ES-I3 (cell line): ENCODE data around the gene GAB2.
"Not testable (repeated sequence)": the region's sequence is repeated elsewhere in the genome, so short reads cannot be mapped to it uniquely, and the experiment has no call there.

ENCODE experiments used
- H3K36me3 ChIP-seq: 2 replicates; pipeline ENCODE4 v1.6.1; 2013; ENCODE audit warnings: mild to moderate bottlenecking, low read length, control low read depth, moderate library complexity; ENCODE audit not compliant: insufficient read depth
- H3K4me1 ChIP-seq: 2 replicates; pipeline ENCODE4 v1.6.1; 2013; ENCODE audit warnings: mild to moderate bottlenecking, control low read depth, low read length; ENCODE audit not compliant: insufficient read depth
- H3K9ac ChIP-seq: 2 replicates; pipeline ENCODE4 v1.6.1; 2013; ENCODE audit warnings: low read depth, mild to moderate bottlenecking, low read length, moderate library complexity
- H3K9me3 ChIP-seq: 2 replicates; pipeline ENCODE4 v1.6.1; 2013; ENCODE audit warnings: mild to moderate bottlenecking, low read length, moderate library complexity; ENCODE audit not compliant: control insufficient read depth, insufficient read depth

The GAB2 gene

GRCh38 chr11:78417175-78417887, at the start of gene GAB2:
TSS of gene GAB2 (minus strand) at chr11:78417820. CDS start at chr11:78417720, 100 bp downstream.
- Histone ChIP-seq H3K36me3 (no peaks in the 10 kb centered on the region), H3K4me1 (peaks cover 4% of the 10 kb centered on the region)

GRCh38 chr11:78467370-78467769, 49.8 kb upstream of the GAB2 start:
- no peaks in the 10 kb centered on the region for H3K4me1 ChIP-seq
- H3K9me3 ChIP-seq: no peaks in the 10 kb centered on the region
- no peak overlapping the region for H3K9ac ChIP-seq
- no peaks in the 10 kb centered on the region for H3K36me3 ChIP-seq

More at GRCh38 chr11:78417175-78417887, at the start of gene GAB2:
- peak within 1 kb of the TSS; percentile 84 for H3K9ac ChIP-seq
- H3K9me3 ChIP-seq: no peaks in the 10 kb centered on the region

- Histone ChIP-seq H3K4me1 (no peaks in the 10 kb centered on the region), H3K9ac (no peak overlapping the region), H3K9me3 (no peaks in the 10 kb centered on the region), H3K36me3 (no peaks in the 10 kb centered on the region)
These were observed 47.7 kb upstream of the GAB2 start for GRCh38 chr11:78465169-78465942.

- not testable (repeated sequence) for H3K36me3 ChIP-seq, H3K9me3 ChIP-seq, H3K9ac ChIP-seq, H3K4me1 ChIP-seq
These were observed 47.2 kb upstream of the GAB2 start for GRCh38 chr11:78464787-78465168.

GRCh38 chr11:78460471-78460870, 42.9 kb upstream of the GAB2 start:
- H3K36me3 ChIP-seq: no peaks in the 10 kb centered on the region
- H3K9me3 ChIP-seq: no peaks in the 10 kb centered on the region
- no peaks in the 10 kb centered on the region for H3K4me1 ChIP-seq
- no peak overlapping the region for H3K9ac ChIP-seq

GRCh38 chr11:78459738-78460137, 42.1 kb upstream of the GAB2 start:
- H3K9ac ChIP-seq: no peak overlapping the region
- H3K9me3 ChIP-seq: no peaks in the 10 kb centered on the region
- H3K36me3 ChIP-seq: no peaks in the 10 kb centered on the region
- no peaks in the 10 kb centered on the region for H3K4me1 ChIP-seq

GRCh38 chr11:78457448-78457847, 39.8 kb upstream of the GAB2 start:
- Histone ChIP-seq H3K36me3 (no peaks in the 10 kb centered on the region), H3K9me3 (no peaks in the 10 kb centered on the region), H3K4me1 (no peaks in the 10 kb centered on the region)

GRCh38 chr11:78453140-78453935, 35.7 kb upstream of the GAB2 start:
- H3K9ac ChIP-seq: no peak overlapping the region
- H3K9me3 ChIP-seq: no peaks in the 10 kb centered on the region
- no peaks in the 10 kb centered on the region for H3K36me3 ChIP-seq
- H3K4me1 ChIP-seq: no peaks in the 10 kb centered on the region

More at GRCh38 chr11:78457448-78457847, 39.8 kb upstream of the GAB2 start:
- no peak overlapping the region for H3K9ac ChIP-seq

- H3K4me1 ChIP-seq: no peaks in the 10 kb centered on the region
- H3K9ac ChIP-seq: no peak overlapping the region
- H3K9me3 ChIP-seq: no peaks in the 10 kb centered on the region
- no peaks in the 10 kb centered on the region for H3K36me3 ChIP-seq
These were observed 33.9 kb upstream of the GAB2 start for GRCh38 chr11:78451371-78452150.

GRCh38 chr11:78450866-78451265, 33.2 kb upstream of the GAB2 start:
- Histone ChIP-seq H3K36me3 (no peaks in the 10 kb centered on the region), H3K4me1 (no peaks in the 10 kb centered on the region), H3K9me3 (no peaks in the 10 kb centered on the region), H3K9ac (no peak overlapping the region)

GRCh38 chr11:78449866-78450265, 32.2 kb upstream of the GAB2 start:
- H3K36me3 ChIP-seq: no peaks in the 10 kb centered on the region
- H3K9ac ChIP-seq: no peak overlapping the region
- no peaks in the 10 kb centered on the region for H3K9me3 ChIP-seq
- H3K4me1 ChIP-seq: no peaks in the 10 kb centered on the region

GRCh38 chr11:78446210-78446609, 28.6 kb upstream of the GAB2 start:
- no peaks in the 10 kb centered on the region for H3K9me3 ChIP-seq
- H3K36me3 ChIP-seq: no peaks in the 10 kb centered on the region
- H3K9ac ChIP-seq: no peak overlapping the region
- H3K4me1 ChIP-seq: no peaks in the 10 kb centered on the region

- H3K9ac ChIP-seq: no peak overlapping the region
These were observed 27.1 kb upstream of the GAB2 start for GRCh38 chr11:78444726-78445125.

GRCh38 chr11:78441956-78442355, 24.3 kb upstream of the GAB2 start:
- no peaks in the 10 kb centered on the region for H3K36me3 ChIP-seq
- H3K4me1 ChIP-seq: no peaks in the 10 kb centered on the region
- no peaks in the 10 kb centered on the region for H3K9me3 ChIP-seq
- no peak overlapping the region for H3K9ac ChIP-seq

More at GRCh38 chr11:78444726-78445125, 27.1 kb upstream of the GAB2 start:
- Histone ChIP-seq H3K36me3 (no peaks in the 10 kb centered on the region), H3K4me1 (no peaks in the 10 kb centered on the region), H3K9me3 (no peaks in the 10 kb centered on the region)
